ENCODE data around the gene ATP2B2. TPM values are rescaled to one million over a fixed set of nuclear protein-coding genes. Genes with fewer than 3 reads are reported as not detected.

ATP2B2 gene
- total RNA-seq, 2 experiments from 2014 or later, result 0.06 TPM; not detected in 1

- no peak for TF ChIP-seq CTCF (conservative IDR thresholded peaks at IDR 0.05; ENCODE audit: low read length)
- no peak for TF ChIP-seq EZH2phosphoT487 (IDR thresholded peaks at IDR 0.05; ENCODE audit: borderline replicate concordance, low read depth, low read length)
- Histone ChIP-seq H3K4me2 (ENCODE audit: low read length) (no peak overlapping the region), H3K4me1 (ENCODE audit: insufficient read depth, low read length, poor library complexity, severe bottlenecking) (no peaks in the 10 kb centered on the region), H3K9me2 (ENCODE audit: insufficient read depth, low read length) (no peaks in the 10 kb centered on the region), H2AFZ (ENCODE audit: low read length) (no peak overlapping the region), H3K27ac (ENCODE audit: low read depth, low read length, poor library complexity, severe bottlenecking) (no peak overlapping the region), H3K4me3 (ENCODE audit: low read depth, low read length, poor library complexity, severe bottlenecking) (no peak overlapping the region), H3K9me3 (ENCODE audit: low read length) (no peaks in the 10 kb centered on the region), H3K36me3 (ENCODE audit: insufficient read depth, low read length) (no peaks in the 10 kb centered on the region), H4K20me1 (ENCODE audit: insufficient read depth, low read length) (no peaks in the 10 kb centered on the region), H3K79me2 (ENCODE audit: insufficient read depth, low read depth, low read length) (no peaks in the 10 kb centered on the region)
- DNase-seq (ENCODE audit: low spot score), result no peak
- intact Hi-C loops (cut with micrococcal nuclease; ENCODE audit: unreplicated experiment), result no loop called here
- POLR2A ChIA-PET, result interaction anchor here (0.6 to 0.8 kb wide), 3 partner anchors 84 to 224 kb away, joined by 3 read pairs; no protein-coding TSS in a partner anchor
- no TSS peak for BruUV-seq (replicated peaks)
- CTCF ChIA-PET (ENCODE audit: unreplicated experiment), result interaction anchor here (0.8 kb wide), 1 partner anchor 12 kb away, joined by 3 read pairs; no protein-coding TSS in a partner anchor
These were observed 5.5 kb upstream of the ATP2B2 start for GRCh38 chr3:10510743-10511432.

GRCh38 chr3:10510086-10510742 is 4.8 kb upstream of the ATP2B2 start:
- no peaks in the 10 kb centered on the region for H3K36me3 ChIP-seq (ENCODE audit: insufficient read depth, low read length)
- H3K9me2 ChIP-seq (ENCODE audit: insufficient read depth, low read length), result no peaks in the 10 kb centered on the region
- H3K79me2 ChIP-seq (ENCODE audit: insufficient read depth, low read depth, low read length), result no peaks in the 10 kb centered on the region
- intact Hi-C loops (cut with micrococcal nuclease; ENCODE audit: unreplicated experiment), result no loop called here
- DNase-seq (ENCODE audit: low spot score), result no peak
- TF ChIP-seq EZH2phosphoT487 (IDR thresholded peaks at IDR 0.05; ENCODE audit: borderline replicate concordance, low read depth, low read length) (no peak), CTCF (conservative IDR thresholded peaks at IDR 0.05; ENCODE audit: low read length) (no peak)
- no peak overlapping the region for H3K27ac ChIP-seq (ENCODE audit: low read depth, low read length, poor library complexity, severe bottlenecking)
- H2AFZ ChIP-seq (ENCODE audit: low read length), result no peak overlapping the region
- ChIA-PET POLR2A (no interaction called here), CTCF (ENCODE audit: unreplicated experiment) (interaction anchor here (0.6 to 0.8 kb wide), 2 partner anchors 12 to 41 kb away, joined by 3 read pairs; no protein-coding TSS in a partner anchor)
- H4K20me1 ChIP-seq (ENCODE audit: insufficient read depth, low read length), result no peaks in the 10 kb centered on the region
- H3K9me3 ChIP-seq (ENCODE audit: low read length), result no peaks in the 10 kb centered on the region
- no peak overlapping the region for H3K4me2 ChIP-seq (ENCODE audit: low read length)
- H3K4me1 ChIP-seq (ENCODE audit: insufficient read depth, low read length, poor library complexity, severe bottlenecking), result no peaks in the 10 kb centered on the region
- no peak overlapping the region for H3K4me3 ChIP-seq (ENCODE audit: low read depth, low read length, poor library complexity, severe bottlenecking)
- no TSS peak for BruUV-seq (replicated peaks)

- POLR2A ChIA-PET, result no interaction called here
- DNase-seq (ENCODE audit: low spot score), result no peak
- TF ChIP-seq EZH2phosphoT487 (IDR thresholded peaks at IDR 0.05; ENCODE audit: borderline replicate concordance, low read depth, low read length) (no peak), CTCF (conservative IDR thresholded peaks at IDR 0.05; ENCODE audit: low read length) (no peak)
- no peak overlapping the region for H3K27ac ChIP-seq (ENCODE audit: low read depth, low read length, poor library complexity, severe bottlenecking)
- no peaks in the 10 kb centered on the region for H3K9me2 ChIP-seq (ENCODE audit: insufficient read depth, low read length)
- intact Hi-C loops (cut with micrococcal nuclease; ENCODE audit: unreplicated experiment), result no loop called here
- CTCF ChIA-PET (ENCODE audit: unreplicated experiment), result no interaction called here
- no peak overlapping the region for H3K4me3 ChIP-seq (ENCODE audit: low read depth, low read length, poor library complexity, severe bottlenecking)
- no TSS peak for BruUV-seq (replicated peaks)
- no peaks in the 10 kb centered on the region for H3K9me3 ChIP-seq (ENCODE audit: low read length)
- no peak overlapping the region for H2AFZ ChIP-seq (ENCODE audit: low read length)
- H3K4me1 ChIP-seq (ENCODE audit: insufficient read depth, low read length, poor library complexity, severe bottlenecking), result no peaks in the 10 kb centered on the region
- H4K20me1 ChIP-seq (ENCODE audit: insufficient read depth, low read length), result no peaks in the 10 kb centered on the region
- no peaks in the 10 kb centered on the region for H3K79me2 ChIP-seq (ENCODE audit: insufficient read depth, low read depth, low read length)
- no peak overlapping the region for H3K4me2 ChIP-seq (ENCODE audit: low read length)
- no peaks in the 10 kb centered on the region for H3K36me3 ChIP-seq (ENCODE audit: insufficient read depth, low read length)
These were observed 3.9 kb upstream of the ATP2B2 start for GRCh38 chr3:10509325-10509724.
